Esophagus (tissue), 2 donors: ENCODE measurements around the gene HPGD. TPM values are rescaled to one million over a fixed set of nuclear protein-coding genes. Genes with fewer than 3 reads are reported as not detected.

Experiments used
- polyA plus RNA-seq, 2 donors: library from polyadenylated mRNA; stranded (reverse); fragments of 200-250 nt; gene quantifications; one replicate each; pipeline ENCODE4 v1.2.3, GENCODE V29; 2013
- donor health status: healthy with polysubstance abuse.
- donor health status: Bipolar disorder and iron deficiency.

HPGD gene
- polyA plus RNA-seq, 2 donors: 60.9 to 164 TPM

Other genes starting within 250 kb of the HPGD start
- gene FBXO8, start 238.8 kb downstream of the HPGD start, polyA plus RNA-seq: 10 to 100 TPM; 15.6 to 17.9 TPM
- gene CEP44, start 238.6 kb downstream of the HPGD start, polyA plus RNA-seq: 1 to 10 TPM; 4.5 to 5.9 TPM